Stimulated activated CD8-positive, alpha-beta memory T cell treated with anti-CD3 and anti-CD28 coated beads, Interleukin-4, amount 100 ng/mL, for 24 hours (primary cell): ENCODE data around the gene SDHAF2.
"Not testable (repeated sequence)": the region's sequence is repeated elsewhere in the genome, so short reads cannot be mapped to it uniquely, and the experiment has no call there.

Source experiments
- DNase-seq: peaks from one replicate; pipeline ENCODE4 v3.0.0-alpha.2; 2020; ENCODE audit warnings: low read depth

SDHAF2 gene

GRCh38 chr11:61425367-61426131 is 4.4 kb upstream of the SDHAF2 start:
- no peak for DNase-seq

GRCh38 chr11:61429346-61429690 is 606 bp upstream of the SDHAF2 start:
- DNase-seq, result peak; percentile 61

- DNase-seq, result not testable (repeated sequence)
Observed at GRCh38 chr11:61430839-61431238, 915 bp downstream of the SDHAF2 start.

GRCh38 chr11:61437496-61437895 is 7.6 kb downstream of the SDHAF2 start:
- DNase-seq, result no peak

GRCh38 chr11:61439615-61440014 is 9.7 kb downstream of the SDHAF2 start:
- no peak for DNase-seq

- DNase-seq, result no peak
Observed at GRCh38 chr11:61442616-61443015, 12.7 kb downstream of the SDHAF2 start.

- no peak for DNase-seq
Observed at GRCh38 chr11:61445516-61445915, 15.6 kb downstream of the SDHAF2 start.

GRCh38 chr11:61446211-61446651 is 16.3 kb downstream of the SDHAF2 start:
- DNase-seq, result peak; percentile 68

- DNase-seq, result no peak
Observed at GRCh38 chr11:61447601-61448551, 18.0 kb downstream of the SDHAF2 start.

GRCh38 chr11:61448552-61448927 is 18.6 kb downstream of the SDHAF2 start:
- no peak for DNase-seq

GRCh38 chr11:61452825-61453224 is 22.9 kb downstream of the SDHAF2 start:
- DNase-seq, result no peak

GRCh38 chr11:61453695-61454094 is 23.8 kb downstream of the SDHAF2 start:
- no peak for DNase-seq

GRCh38 chr11:61454520-61454919 is 24.6 kb downstream of the SDHAF2 start:
- DNase-seq, result no peak

GRCh38 chr11:61460474-61460881 is 30.6 kb downstream of the SDHAF2 start:
- DNase-seq, result no peak

- DNase-seq, result no peak
Observed at GRCh38 chr11:61460986-61461385, 31.1 kb downstream of the SDHAF2 start.

GRCh38 chr11:61467602-61468001 is 37.7 kb downstream of the SDHAF2 start:
- not testable (repeated sequence) for DNase-seq

- no peak for DNase-seq
Observed at GRCh38 chr11:61468002-61468401, 38.1 kb downstream of the SDHAF2 start.

- DNase-seq, result no peak
Observed at GRCh38 chr11:61472282-61472681, 42.4 kb downstream of the SDHAF2 start.

- no peak for DNase-seq
Observed at GRCh38 chr11:61472868-61473267, 42.9 kb downstream of the SDHAF2 start.

GRCh38 chr11:61473370-61474012 is 43.6 kb downstream of the SDHAF2 start:
- no peak for DNase-seq

- no peak for DNase-seq
Observed at GRCh38 chr11:61474013-61474643, 44.2 kb downstream of the SDHAF2 start.

- no peak for DNase-seq
Observed at GRCh38 chr11:61475433-61475832, 45.5 kb downstream of the SDHAF2 start.
